SK-N-MC (cell line): Measurements from ENCODE around the gene DSTN.

Experiments
- DNase-seq: peaks from one replicate; pipeline ENCODE4 v3.0.0-alpha.2; 2011; ENCODE audit warnings: low read depth, low spot score
- H3K27ac ChIP-seq: fragments of 200-600 bp; sonication (generic); 2 replicates; pipeline ENCODE4 v1.5.1; 2016; ENCODE audit warnings: mixed run types
- H3K36me3 ChIP-seq: fragments of 200-600 bp; sonication (generic); 2 replicates; pipeline ENCODE4 v1.6.1; 2017; ENCODE audit warnings: antibody characterized with exemption, low read length, mixed read lengths; ENCODE audit not compliant: insufficient read depth
- H3K4me3 ChIP-seq: fragments of 200-600 bp; sonication (generic); 2 replicates; pipeline ENCODE4 v1.5.1; 2016
- H3K9ac ChIP-seq: fragments of 200-600 bp; sonication (generic); 2 replicates; pipeline ENCODE4 v1.8.0; 2017; ENCODE audit warnings: mixed run types, mixed read lengths; ENCODE audit not compliant: insufficient read length
- H3K9me3 ChIP-seq: fragments of 200-600 bp; sonication (generic); 2 replicates; pipeline ENCODE4 v1.6.1; 2017; ENCODE audit warnings: low read depth, mild to moderate bottlenecking, antibody characterized with exemption, low read length, moderate library complexity, mixed read lengths
- EZH2 ChIP-seq: fragments of 200-600 bp; sonication (generic); IDR thresholded peaks from one replicate; pipeline ENCODE4 v1.6.1; 2017; ENCODE audit warnings: antibody characterized with exemption
- FOXP2 ChIP-seq: optimal IDR thresholded peaks from 2 replicates; pipeline ENCODE3; 2011; ENCODE audit warnings: mild to moderate bottlenecking, moderate library complexity; ENCODE audit not compliant: insufficient read depth; ENCODE audit errors: extremely low read length, control extremely low read depth
- POLR2AphosphoS5 ChIP-seq: IDR thresholded peaks from 2 replicates; pipeline ENCODE4 v1.6.1; 2012; ENCODE audit warnings: mild to moderate bottlenecking, low read depth, low read length, borderline replicate concordance

The DSTN gene

GRCh38 chr20:17568045-17568788 lies 1.7 kb upstream of the DSTN start:
- no peak for TF ChIP-seq EZH2
- TF ChIP-seq FOXP2 = no peak
- no peak for TF ChIP-seq POLR2AphosphoS5
- Histone ChIP-seq H3K9ac (peak overlapping the region; percentile 70), H3K36me3 (no peaks in the 10 kb centered on the region), H3K4me3 (peak overlapping the region; percentile 96), H3K9me3 (no peaks in the 10 kb centered on the region), H3K27ac (peak overlapping the region; percentile 79; the same call in 1 of the 2 replicates)
- no peak for DNase-seq

GRCh38 chr20:17568972-17569521 lies 828 bp upstream of the DSTN start:
- TF ChIP-seq EZH2 = no peak
- TF ChIP-seq POLR2AphosphoS5 = peak; percentile 55
- no peak for TF ChIP-seq FOXP2
- DNase-seq = no peak
- Histone ChIP-seq H3K4me3 (peak overlapping the region; percentile 96), H3K9ac (peak overlapping the region; percentile 70), H3K36me3 (peaks cover 5% of the 10 kb centered on the region), H3K27ac (peak overlapping the region; percentile 79; the same call in 1 of the 2 replicates), H3K9me3 (no peaks in the 10 kb centered on the region)

GRCh38 chr20:17570347-17571152 lies 675 bp downstream of the DSTN start:
- TF ChIP-seq EZH2 (no peak), POLR2AphosphoS5 (no peak), FOXP2 (no peak)
- Histone ChIP-seq H3K36me3 (peaks cover 8% of the 10 kb centered on the region), H3K27ac (no peak overlapping the region; the same call in 1 of the 2 replicates), H3K9me3 (no peaks in the 10 kb centered on the region), H3K4me3 (peak overlapping the region; percentile 96), H3K9ac (peak overlapping the region; percentile 88)
- DNase-seq = no peak

GRCh38 chr20:17571153-17571527 lies 1.3 kb downstream of the DSTN start:
- no peak for DNase-seq
- Histone ChIP-seq H3K36me3 (peaks cover 8% of the 10 kb centered on the region), H3K27ac (no peak overlapping the region), H3K9me3 (no peaks in the 10 kb centered on the region), H3K9ac (peak overlapping the region; percentile 88), H3K4me3 (peak overlapping the region; percentile 96)
- TF ChIP-seq POLR2AphosphoS5 (no peak), EZH2 (no peak), FOXP2 (no peak)

- no peak overlapping the region for H3K27ac ChIP-seq
- H3K4me3 ChIP-seq = peak overlapping the region; percentile 96; the same call in 1 of the 2 replicates
- no peak for TF ChIP-seq EZH2
- TF ChIP-seq FOXP2 = no peak
- no peak for TF ChIP-seq POLR2AphosphoS5
- H3K36me3 ChIP-seq = peaks cover 8% of the 10 kb centered on the region
- peak overlapping the region; percentile 88 for H3K9ac ChIP-seq
- no peak for DNase-seq
- no peaks in the 10 kb centered on the region for H3K9me3 ChIP-seq
Measured at GRCh38 chr20:17572034-17572638, 2.3 kb downstream of the DSTN start.

- H3K4me3 ChIP-seq = no peak overlapping the region
Measured at GRCh38 chr20:17573463-17573862, 3.6 kb downstream of the DSTN start.

GRCh38 chr20:17576215-17576614 lies 6.3 kb downstream of the DSTN start:
- Histone ChIP-seq H3K27ac (no peak overlapping the region), H3K9ac (no peak overlapping the region), H3K9me3 (no peaks in the 10 kb centered on the region), H3K4me3 (no peak overlapping the region), H3K36me3 (peaks cover 8% of the 10 kb centered on the region)
- no peak for TF ChIP-seq POLR2AphosphoS5
- no peak for TF ChIP-seq EZH2
- TF ChIP-seq FOXP2 = no peak
- no peak for DNase-seq

More at GRCh38 chr20:17573463-17573862, 3.6 kb downstream of the DSTN start:
- H3K36me3 ChIP-seq = peaks cover 8% of the 10 kb centered on the region
- DNase-seq = no peak
- no peaks in the 10 kb centered on the region for H3K9me3 ChIP-seq
- no peak overlapping the region for H3K27ac ChIP-seq
- TF ChIP-seq FOXP2 (no peak), POLR2AphosphoS5 (no peak)
- H3K9ac ChIP-seq = no peak overlapping the region
